Astrocyte of the cerebellum (primary cell): Measurements from ENCODE around the gene ACTMAP.
"Not testable (repeated sequence)": the region's sequence is repeated elsewhere in the genome, so short reads cannot be mapped to it uniquely, and the experiment has no call there.

ENCODE experiments used
- DNase-seq: peaks from one replicate; pipeline ENCODE4 v3.0.0-alpha.2; 2011; ENCODE audit warnings: low read depth
- H3K4me3 ChIP-seq: 2 replicates; pipeline ENCODE4 v1.5.1; 2011; ENCODE audit warnings: mild to moderate bottlenecking, low read depth, low read length, moderate library complexity
- CTCF ChIP-seq: IDR thresholded peaks from 2 replicates; pipeline ENCODE4 v1.5.1; 2012; ENCODE audit warnings: low read length, low read depth, moderate library complexity, mild to moderate bottlenecking; ENCODE audit errors: missing control alignments
- in situ Hi-C: cut with HindIII; loops from 2 replicates; pipeline ENCODE4 v1.10.0; 2017; ENCODE audit warnings: low sequenced_read_pairs

ACTMAP gene

GRCh38 chr19:40739030-40739839, 11.0 kb downstream of the ACTMAP start:
- no peak for TF ChIP-seq CTCF
- H3K4me3 ChIP-seq = no peak overlapping the region
- in situ Hi-C loops = no loop called here
- DNase-seq = no peak

DNA sequence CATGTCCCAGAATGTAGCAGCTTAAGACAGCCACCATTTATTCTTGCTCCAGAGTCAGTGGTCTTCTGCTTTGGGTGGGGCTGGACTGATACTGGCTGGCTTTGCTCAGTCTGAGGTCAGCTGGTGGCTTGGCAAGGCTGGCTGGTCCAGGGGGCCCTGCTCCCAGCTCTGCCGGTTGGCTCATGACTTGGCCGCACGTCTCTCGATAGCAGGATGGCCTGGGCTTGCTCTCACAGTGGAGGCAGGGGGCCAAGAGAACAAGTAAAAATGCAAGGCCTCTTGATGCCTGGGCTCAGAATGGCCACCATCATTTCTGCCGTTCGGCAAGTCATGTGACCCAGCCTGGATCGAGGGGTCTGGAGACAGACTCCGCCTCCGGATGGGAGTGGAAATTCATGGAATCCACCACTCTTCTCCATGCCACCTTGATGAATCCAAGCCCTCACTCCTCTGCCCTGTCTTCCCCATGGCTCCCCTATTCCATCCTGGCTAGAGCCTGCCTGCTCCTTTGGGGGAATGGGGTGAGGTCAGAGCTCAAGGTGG, 13.1 kb downstream of the ACTMAP start:
- no peak overlapping the region for H3K4me3 ChIP-seq
- in situ Hi-C loops = no loop called here
- no peak for TF ChIP-seq CTCF
- DNase-seq = no peak

- TF ChIP-seq CTCF = no peak
- in situ Hi-C loops = no loop called here
- H3K4me3 ChIP-seq = no peak overlapping the region
- DNase-seq = no peak
Measured at GRCh38 chr19:40736661-40737060, 13.6 kb downstream of the ACTMAP start.

GRCh38 chr19:40735013-40735771, 15.1 kb downstream of the ACTMAP start:
- no peak for TF ChIP-seq CTCF
- no peak for DNase-seq
- in situ Hi-C loops = no loop called here
- H3K4me3 ChIP-seq = no peak overlapping the region

GRCh38 chr19:40733149-40733548, 17.1 kb downstream of the ACTMAP start:
- no peak for DNase-seq
- no peak overlapping the region for H3K4me3 ChIP-seq
- in situ Hi-C loops = no loop called here
- TF ChIP-seq CTCF = no peak

DNA sequence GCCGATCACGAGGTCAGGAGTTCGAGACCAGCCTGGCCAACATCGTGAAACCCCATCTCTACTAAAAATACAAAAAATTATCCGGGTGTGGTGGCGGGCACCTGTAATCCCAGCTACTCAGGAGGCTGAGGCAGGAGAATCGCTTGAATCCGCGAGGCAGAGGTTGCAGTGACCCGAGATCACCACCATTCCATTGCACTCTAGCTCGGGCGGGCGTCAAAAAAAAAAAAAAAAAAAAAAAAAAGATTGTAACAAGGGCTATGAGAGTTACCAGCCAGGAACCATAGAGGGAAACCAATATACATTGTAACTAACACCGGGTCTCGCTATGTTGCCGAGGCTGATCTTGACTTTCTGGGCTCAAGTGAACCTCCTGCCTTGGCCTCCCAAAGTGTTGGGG, 18.0 kb downstream of the ACTMAP start:
- in situ Hi-C loops, H3K4me3 ChIP-seq, DNase-seq: not testable (repeated sequence)

DNA sequence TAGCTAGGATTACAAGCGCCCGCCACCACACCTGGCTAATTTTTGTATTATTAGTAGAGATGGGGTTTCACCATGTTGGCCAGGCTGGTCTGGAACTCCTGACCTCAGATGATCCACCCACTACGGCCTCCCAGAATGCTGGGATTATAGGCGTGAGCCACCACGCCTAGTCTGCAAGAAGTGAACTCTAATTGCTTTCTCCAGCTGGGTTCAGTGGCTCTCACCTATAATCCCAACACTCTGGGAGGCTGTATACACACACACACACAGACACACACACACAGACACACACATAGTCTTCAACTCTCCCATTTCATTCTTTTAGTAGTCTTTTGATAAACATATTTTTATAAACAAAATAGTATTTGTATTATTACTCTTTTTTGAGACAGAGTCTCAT, 20.2 kb downstream of the ACTMAP start:
- H3K4me3 ChIP-seq, in situ Hi-C loops, DNase-seq: not testable (repeated sequence)
